Liver (tissue), 3 donors: ENCODE data around the gene WNT16.

ENCODE experiments used
- EGR1 ChIP-seq, 2 donors: IDR thresholded peaks; 2 replicates each; pipeline ENCODE4 v1.6.1; 2016 to 2018; ENCODE audit warnings: antibody characterized with exemption in 2 of 2, low read depth in 2 of 2
- FOXA1 ChIP-seq: IDR thresholded peaks from 2 replicates; pipeline ENCODE4 v1.6.1; 2016; ENCODE audit warnings: antibody characterized with exemption
- FOXA2 ChIP-seq: IDR thresholded peaks from 2 replicates; pipeline ENCODE4 v1.6.1; 2016; ENCODE audit warnings: antibody characterized with exemption
- GABPA ChIP-seq, 2 donors: IDR thresholded peaks in 1 of 2; conservative IDR thresholded peaks in 1 of 2; 2 replicates each; pipeline ENCODE4 v1.6.1; 2016; ENCODE audit warnings: antibody characterized with exemption in 2 of 2, mild to moderate bottlenecking in 1 of 2, moderate library complexity in 1 of 2
- NR2F2 ChIP-seq: IDR thresholded peaks from 2 replicates; pipeline ENCODE4 v1.6.1; 2016; ENCODE audit warnings: antibody characterized with exemption
- RAD21 ChIP-seq, 2 donors: IDR thresholded peaks; 2 replicates each; pipeline ENCODE4 v1.6.1; 2016; ENCODE audit warnings: antibody characterized with exemption in 2 of 2, mild to moderate bottlenecking in 2 of 2
- SP1 ChIP-seq: IDR thresholded peaks from 2 replicates; pipeline ENCODE4 v1.6.1; 2018; ENCODE audit warnings: antibody characterized with exemption, mild to moderate bottlenecking
- TAF1 ChIP-seq: conservative IDR thresholded peaks from 2 replicates; pipeline ENCODE4 v1.6.1; 2016; ENCODE audit warnings: antibody characterized with exemption, mild to moderate bottlenecking
- TF ChIP-seq, protein P1 (sequence below): IDR thresholded peaks from 2 replicates; pipeline ENCODE4 v1.6.1; 2016; ENCODE audit warnings: antibody characterized with exemption, mild to moderate bottlenecking
- TF ChIP-seq, protein P2 (sequence below): fragments of 150-350 bp; IDR thresholded peaks from 2 replicates; pipeline ENCODE4 v1.5.1; 2017; ENCODE audit warnings: improper control_type of control experiment, low read depth, low read length; ENCODE audit not compliant: missing input control
- TF ChIP-seq, protein P3 (sequence below): IDR thresholded peaks from 2 replicates; pipeline ENCODE4 v1.6.1; 2016; ENCODE audit warnings: antibody characterized with exemption
- TF ChIP-seq, protein P4 (sequence below): IDR thresholded peaks from 2 replicates; pipeline ENCODE4 v1.6.1; 2016; ENCODE audit warnings: antibody characterized with exemption
- donor health status: healthy.
- donor health status: healthy.

DNA sequence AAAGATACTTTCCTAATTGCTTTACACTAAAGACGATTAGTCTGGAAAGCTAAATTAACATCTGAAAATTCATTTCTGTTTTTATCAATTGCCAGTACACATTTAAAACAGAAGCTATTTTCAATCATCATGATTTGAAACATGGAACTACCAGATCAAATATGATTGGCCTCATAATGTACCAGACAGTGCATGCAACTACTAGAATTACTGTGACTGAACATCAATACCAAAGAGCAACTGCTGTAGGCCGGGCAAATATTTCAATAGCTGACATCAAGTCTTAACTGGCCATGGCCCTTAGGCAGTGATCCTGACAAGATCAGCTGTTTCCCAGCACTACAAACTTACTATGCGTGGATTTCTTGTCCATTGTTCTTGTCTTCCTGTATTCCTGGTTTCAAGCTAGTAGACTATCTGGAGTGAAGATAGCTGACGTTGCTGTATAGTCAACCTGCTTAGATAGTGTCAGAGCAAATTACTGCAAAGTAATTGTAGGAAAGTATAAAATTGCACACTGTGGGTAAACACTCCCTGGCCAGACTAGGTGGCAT, 21.7 kb upstream of the WNT16 start:
- TF ChIP-seq, protein P1, sequence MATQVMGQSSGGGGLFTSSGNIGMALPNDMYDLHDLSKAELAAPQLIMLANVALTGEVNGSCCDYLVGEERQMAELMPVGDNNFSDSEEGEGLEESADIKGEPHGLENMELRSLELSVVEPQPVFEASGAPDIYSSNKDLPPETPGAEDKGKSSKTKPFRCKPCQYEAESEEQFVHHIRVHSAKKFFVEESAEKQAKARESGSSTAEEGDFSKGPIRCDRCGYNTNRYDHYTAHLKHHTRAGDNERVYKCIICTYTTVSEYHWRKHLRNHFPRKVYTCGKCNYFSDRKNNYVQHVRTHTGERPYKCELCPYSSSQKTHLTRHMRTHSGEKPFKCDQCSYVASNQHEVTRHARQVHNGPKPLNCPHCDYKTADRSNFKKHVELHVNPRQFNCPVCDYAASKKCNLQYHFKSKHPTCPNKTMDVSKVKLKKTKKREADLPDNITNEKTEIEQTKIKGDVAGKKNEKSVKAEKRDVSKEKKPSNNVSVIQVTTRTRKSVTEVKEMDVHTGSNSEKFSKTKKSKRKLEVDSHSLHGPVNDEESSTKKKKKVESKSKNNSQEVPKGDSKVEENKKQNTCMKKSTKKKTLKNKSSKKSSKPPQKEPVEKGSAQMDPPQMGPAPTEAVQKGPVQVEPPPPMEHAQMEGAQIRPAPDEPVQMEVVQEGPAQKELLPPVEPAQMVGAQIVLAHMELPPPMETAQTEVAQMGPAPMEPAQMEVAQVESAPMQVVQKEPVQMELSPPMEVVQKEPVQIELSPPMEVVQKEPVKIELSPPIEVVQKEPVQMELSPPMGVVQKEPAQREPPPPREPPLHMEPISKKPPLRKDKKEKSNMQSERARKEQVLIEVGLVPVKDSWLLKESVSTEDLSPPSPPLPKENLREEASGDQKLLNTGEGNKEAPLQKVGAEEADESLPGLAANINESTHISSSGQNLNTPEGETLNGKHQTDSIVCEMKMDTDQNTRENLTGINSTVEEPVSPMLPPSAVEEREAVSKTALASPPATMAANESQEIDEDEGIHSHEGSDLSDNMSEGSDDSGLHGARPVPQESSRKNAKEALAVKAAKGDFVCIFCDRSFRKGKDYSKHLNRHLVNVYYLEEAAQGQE: no peak
- TF ChIP-seq, protein P2, sequence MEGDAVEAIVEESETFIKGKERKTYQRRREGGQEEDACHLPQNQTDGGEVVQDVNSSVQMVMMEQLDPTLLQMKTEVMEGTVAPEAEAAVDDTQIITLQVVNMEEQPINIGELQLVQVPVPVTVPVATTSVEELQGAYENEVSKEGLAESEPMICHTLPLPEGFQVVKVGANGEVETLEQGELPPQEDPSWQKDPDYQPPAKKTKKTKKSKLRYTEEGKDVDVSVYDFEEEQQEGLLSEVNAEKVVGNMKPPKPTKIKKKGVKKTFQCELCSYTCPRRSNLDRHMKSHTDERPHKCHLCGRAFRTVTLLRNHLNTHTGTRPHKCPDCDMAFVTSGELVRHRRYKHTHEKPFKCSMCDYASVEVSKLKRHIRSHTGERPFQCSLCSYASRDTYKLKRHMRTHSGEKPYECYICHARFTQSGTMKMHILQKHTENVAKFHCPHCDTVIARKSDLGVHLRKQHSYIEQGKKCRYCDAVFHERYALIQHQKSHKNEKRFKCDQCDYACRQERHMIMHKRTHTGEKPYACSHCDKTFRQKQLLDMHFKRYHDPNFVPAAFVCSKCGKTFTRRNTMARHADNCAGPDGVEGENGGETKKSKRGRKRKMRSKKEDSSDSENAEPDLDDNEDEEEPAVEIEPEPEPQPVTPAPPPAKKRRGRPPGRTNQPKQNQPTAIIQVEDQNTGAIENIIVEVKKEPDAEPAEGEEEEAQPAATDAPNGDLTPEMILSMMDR: no peak
- TF ChIP-seq NR2F2: no peak
- no peak for TF ChIP-seq EGR1 (IDR thresholded peaks at IDR 0.05; ENCODE audit: low read depth in 2 of 2)
- TF ChIP-seq FOXA1: no peak
- no peak for TF ChIP-seq GABPA (IDR thresholded peaks at IDR 0.05 in 1 of 2, conservative IDR thresholded peaks at IDR 0.05 in 1 of 2)
- no peak for TF ChIP-seq FOXA2
- TF ChIP-seq RAD21 (IDR thresholded peaks at IDR 0.05): no peak
- TF ChIP-seq, protein P3, sequence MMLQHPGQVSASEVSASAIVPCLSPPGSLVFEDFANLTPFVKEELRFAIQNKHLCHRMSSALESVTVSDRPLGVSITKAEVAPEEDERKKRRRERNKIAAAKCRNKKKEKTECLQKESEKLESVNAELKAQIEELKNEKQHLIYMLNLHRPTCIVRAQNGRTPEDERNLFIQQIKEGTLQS: no peak
- TF ChIP-seq SP1: no peak
- TF ChIP-seq TAF1: no peak
- TF ChIP-seq, protein P4, sequence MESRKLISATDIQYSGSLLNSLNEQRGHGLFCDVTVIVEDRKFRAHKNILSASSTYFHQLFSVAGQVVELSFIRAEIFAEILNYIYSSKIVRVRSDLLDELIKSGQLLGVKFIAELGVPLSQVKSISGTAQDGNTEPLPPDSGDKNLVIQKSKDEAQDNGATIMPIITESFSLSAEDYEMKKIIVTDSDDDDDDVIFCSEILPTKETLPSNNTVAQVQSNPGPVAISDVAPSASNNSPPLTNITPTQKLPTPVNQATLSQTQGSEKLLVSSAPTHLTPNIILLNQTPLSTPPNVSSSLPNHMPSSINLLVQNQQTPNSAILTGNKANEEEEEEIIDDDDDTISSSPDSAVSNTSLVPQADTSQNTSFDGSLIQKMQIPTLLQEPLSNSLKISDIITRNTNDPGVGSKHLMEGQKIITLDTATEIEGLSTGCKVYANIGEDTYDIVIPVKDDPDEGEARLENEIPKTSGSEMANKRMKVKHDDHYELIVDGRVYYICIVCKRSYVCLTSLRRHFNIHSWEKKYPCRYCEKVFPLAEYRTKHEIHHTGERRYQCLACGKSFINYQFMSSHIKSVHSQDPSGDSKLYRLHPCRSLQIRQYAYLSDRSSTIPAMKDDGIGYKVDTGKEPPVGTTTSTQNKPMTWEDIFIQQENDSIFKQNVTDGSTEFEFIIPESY: no peak
